GM19468 (cell line): Measurements from ENCODE around the gene RPL13A.
"Not testable (repeated sequence)": the region's sequence is repeated elsewhere in the genome, so short reads cannot be mapped to it uniquely, and the experiment has no call there.

Experiments
- ATAC-seq: cut with Tn5 transposase; IDR thresholded peaks from one replicate; pipeline ENCODE4 v1.9.1; 2021; ENCODE audit warnings: mild to moderate bottlenecking, moderate library complexity, moderate number of reproducible peaks; ENCODE audit not compliant: unreplicated experiment; ENCODE audit errors: extremely low read depth

Gene RPL13A

GRCh38 chr19:49487277-49488045 lies at the start of gene RPL13A:
TSS of gene RPL13A (plus strand) at chr19:49487608. CDS start at chr19:49487630, 22 bp downstream.
- ATAC-seq: peak; percentile 74

DNA sequence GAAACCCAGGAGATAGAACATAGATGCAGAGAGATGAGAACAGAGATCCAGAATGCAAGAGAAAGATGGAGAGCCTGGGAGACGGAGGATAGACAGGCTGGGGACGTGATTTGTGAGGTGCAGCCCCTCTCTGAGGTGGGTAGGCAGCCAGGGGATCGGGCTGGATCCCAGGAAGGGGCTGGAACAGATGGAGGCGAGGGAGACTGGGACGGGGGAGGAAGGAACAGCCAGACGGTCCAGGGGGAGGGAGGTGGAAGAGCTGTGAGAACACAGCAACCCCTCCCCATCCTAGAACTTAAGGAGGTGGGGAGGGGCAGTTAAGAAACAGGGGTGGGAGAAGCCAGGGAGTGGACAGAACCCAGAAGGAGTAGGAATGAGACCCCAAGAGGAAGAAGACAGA lies 49.1 kb upstream of the RPL13A start:
- no peak for ATAC-seq

DNA sequence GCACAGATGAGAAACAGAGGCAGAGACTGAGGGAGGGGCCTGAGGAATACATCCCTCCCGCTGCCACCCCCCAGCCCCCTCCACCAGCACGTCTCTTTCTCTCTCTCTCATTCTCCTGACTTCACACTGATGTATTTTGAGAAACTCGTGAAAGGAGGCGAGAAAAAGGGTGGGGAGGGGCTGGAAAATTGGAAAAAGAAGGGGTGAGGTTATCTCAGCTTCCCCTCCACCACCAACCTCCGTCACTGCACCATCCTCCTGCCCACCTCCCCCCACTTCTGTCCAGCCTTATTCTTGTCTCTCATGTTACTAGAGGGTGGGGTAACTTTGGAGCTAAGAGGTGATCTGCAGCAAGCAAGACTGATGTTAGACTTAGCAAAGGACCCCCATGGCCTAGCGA lies 47.6 kb upstream of the RPL13A start:
- ATAC-seq: no peak

DNA sequence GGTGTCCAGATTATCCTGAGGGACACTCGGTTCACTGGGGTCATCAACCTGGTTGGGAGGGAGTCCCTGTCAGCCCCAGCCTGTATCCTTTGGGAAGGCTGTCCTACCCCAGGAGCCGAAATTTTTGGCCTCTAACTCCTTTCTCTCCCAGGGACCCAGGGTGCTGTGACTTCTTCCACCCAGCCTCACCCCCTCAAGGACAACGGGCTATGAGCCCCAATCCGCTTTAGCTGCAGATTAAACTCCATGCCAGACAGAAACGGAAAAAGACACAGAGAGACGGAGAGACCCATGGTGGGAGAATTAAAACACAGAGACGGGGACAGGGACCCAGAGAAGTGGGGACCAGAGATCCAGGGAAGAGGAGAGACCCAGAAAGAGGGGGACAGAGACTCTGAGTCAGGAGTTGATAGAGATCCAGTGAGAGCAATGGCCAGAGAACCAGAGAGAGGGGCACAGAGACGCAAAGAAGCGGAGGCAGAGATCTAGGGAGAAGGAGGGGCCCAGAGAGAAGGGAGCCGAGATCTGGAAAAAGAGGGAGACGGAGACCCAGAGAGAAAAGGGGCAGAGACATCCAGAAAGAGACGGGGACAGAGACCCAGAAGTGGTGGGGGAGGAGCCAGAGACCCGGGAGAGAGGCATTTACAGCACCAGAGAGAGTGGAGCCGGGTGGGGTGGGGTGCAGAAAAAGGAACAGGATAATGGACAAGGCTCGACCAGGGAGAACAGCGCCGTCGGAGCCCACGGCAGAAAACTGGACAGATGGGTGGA lies 46.8 kb upstream of the RPL13A start:
- no peak for ATAC-seq

- ATAC-seq: no peak
Measured at GRCh38 chr19:49441210-49441959, 46.0 kb upstream of the RPL13A start, which contains the start of gene SLC17A7. TSS of gene SLC17A7 (minus strand) at chr19:49441527. CDS start at chr19:49441379, 148 bp downstream.

GRCh38 chr19:49441960-49442350 lies 45.5 kb upstream of the RPL13A start:
- no peak for ATAC-seq

DNA sequence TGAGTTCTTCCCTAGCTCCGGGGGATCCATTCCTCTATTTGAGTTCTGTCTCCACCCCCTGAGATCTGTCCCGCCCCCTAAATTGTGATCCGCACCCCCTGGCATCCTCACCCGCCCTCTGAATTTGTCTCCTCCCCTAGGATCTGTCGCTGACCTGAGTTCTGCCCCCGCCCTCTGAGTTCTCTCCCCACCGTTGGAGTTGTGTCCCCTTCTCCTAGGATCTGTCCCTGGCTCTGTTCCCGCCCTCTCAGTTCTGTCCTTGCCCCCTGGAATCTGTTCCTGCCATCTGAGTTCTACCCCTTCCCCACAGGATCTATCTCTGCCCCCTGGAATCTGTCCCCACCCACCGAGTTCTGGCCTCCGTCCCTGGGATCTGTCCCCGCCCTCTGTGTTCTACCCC lies 45.1 kb upstream of the RPL13A start:
- ATAC-seq: no peak

DNA sequence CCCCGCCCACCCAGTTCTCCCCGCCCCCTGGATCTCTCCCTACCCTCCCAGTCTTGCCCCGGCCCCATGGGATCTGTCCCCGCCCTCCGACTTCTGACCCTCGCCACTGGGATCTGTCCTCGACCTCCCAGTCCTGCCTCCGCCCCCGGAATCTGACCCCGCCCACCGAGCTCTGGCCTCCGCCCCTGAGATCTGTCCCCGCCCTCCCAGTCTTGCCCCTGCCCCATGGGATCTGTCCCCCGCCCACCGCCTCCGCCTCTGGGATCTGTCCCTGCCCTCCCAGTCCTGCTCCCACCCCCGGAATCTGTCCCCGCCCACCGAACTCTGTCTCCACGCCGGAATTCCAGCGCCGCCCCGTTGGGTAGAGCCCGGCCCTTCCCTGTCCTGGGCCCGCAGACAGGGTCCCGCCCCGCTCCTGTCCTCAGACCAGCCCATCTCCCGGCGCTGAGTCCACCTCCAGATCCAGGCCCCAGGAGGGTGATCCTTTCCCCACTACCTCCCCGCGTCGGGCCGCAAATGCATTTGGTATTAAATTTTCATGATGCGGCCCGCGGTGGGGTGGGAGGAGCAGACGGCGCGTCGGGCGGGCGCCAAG lies 44.5 kb upstream of the RPL13A start:
- no peak for ATAC-seq

DNA sequence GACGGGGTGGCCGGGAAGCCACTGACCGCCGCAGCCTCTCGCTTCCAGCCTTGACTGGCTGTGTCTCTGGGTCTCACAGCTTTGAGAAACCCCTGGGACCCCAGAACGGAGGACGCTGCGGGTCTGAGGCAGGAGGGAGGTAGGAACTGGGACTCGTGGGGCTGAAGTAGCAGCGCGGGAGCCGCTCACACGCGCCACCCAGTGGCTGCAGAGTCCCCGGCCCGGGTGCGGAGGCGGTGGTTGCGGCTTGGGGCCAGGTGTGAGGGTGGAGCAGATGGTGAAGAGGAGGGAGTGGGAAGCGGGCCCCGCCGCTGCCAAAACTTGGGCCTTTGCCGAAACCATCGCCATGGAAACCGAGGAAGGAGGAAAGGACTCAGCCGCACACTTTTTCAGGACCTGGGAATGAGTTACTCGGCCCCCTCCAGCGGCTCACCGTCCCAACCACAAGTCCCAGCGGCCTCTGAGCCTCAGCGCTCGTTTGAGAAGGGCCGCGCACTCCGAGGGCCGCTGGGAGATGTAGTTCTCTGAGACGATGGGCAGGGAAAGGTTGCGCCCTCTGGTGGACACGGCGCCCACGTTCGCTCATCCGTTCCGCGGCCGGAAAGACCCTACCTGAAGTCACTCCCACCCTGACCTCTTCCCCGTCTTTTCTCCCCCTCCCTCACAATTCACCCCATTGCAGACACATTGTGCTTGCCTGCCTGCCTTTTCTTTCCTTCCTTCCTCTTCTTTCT lies 43.9 kb upstream of the RPL13A start:
- ATAC-seq: peak; percentile 58

DNA sequence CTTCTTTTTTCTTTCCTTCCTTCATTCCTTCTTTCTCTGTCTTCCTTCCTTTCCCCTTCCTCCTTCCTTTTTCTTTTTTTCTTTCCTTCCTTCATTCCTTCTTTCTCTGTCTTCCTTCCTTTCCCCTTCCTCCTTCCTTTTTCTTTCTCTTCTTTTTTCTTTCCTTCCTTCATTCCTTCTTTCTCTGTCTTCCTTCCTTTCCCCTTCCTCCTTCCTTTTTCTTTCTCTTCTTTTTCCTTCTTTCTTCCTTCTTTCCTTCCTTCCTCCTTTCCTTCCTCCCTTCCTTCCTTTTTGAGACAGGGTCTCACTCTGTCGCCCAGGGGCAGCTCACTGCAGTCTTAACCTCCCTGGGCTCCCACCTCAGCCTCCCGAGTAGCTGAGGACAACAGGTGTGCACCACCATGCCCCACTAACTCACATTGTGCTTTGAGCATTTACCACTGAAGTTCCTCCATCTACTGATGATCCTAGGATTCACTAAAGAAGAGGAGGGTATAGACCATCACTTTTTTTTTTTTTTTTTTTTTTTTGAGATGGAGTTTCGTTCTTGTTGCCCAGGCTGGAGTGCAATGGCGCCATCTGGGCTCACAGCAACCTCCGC lies 43.2 kb upstream of the RPL13A start:
- not testable (repeated sequence) for ATAC-seq

- ATAC-seq: no peak
Measured at GRCh38 chr19:49445997-49446396, 41.4 kb upstream of the RPL13A start.

- ATAC-seq: no peak
Measured at GRCh38 chr19:49447485-49448431, 39.6 kb upstream of the RPL13A start.

DNA sequence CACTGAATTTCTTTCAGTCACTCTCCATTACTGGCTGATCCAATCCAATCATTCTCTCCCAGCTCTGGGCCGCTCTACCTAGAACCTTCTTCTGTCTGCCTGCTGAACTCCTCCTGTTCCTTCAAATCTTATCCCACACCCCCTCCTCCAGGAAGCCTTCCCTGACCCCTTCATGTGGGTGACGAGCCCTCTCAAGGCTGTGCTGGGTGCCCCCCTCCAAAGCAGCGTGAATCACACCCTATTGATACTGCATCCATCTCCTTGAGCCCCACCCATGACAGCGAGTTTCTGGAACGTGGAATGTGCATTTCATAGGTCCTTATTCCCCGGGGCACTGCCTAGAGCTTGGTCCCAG lies 39.0 kb upstream of the RPL13A start:
- no peak for ATAC-seq

DNA sequence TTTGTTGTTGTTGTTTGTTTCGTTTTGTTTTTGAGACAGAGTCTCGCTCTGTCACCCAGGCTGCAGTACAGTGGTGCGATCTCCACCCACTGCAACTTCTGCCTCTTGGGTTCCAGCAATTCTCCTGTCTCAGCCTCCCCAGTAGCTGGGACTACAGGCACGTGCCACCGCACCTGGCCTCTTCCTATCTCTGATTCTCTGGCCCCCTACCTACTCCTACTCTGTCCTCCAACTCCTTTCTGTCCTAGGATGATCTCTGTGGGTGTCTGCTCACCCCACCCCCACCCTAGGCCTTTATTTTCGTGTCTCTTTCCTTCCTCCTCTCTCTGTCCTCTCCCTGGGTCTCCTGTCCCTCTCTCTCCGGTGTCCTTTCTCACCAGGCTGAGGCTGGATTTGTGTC lies 37.0 kb upstream of the RPL13A start:
- no peak for ATAC-seq

DNA sequence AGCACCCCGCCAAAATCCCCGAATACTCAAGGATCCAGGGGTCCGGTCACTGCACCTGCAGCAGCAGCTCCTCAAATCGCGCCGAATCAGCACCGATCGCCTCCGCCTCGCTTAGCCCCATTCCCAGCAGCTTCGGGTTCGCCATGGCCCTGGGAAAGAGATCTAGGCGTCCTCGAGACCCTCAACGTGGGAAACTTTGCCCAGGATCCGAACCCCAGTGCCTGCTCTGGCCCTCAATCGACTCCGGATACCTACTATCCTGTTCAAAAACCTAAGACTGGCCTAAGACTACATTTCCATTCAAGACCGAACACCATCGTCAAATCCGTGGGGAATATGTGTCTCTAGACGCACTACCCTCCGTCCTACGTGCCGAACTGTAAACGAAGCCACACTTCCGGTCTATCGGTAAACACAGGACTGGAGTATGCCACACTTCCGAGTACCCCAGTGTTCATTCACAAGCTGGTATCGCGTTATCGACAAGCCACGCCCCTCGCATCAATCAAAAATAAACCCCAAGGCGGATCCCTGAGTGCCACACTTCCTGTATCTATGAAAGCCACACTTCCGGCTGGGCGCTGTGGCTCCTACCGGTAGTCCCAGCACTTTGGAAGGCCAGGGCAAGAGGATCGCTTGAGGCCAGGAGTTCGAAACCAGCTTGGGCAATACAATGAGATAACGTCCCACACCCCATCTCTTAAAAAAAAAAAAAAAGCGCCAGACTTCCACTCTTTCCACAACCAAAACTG lies 35.8 kb upstream of the RPL13A start, which contains the start of gene PIH1D1:
TSS of gene PIH1D1 (minus strand) at position 385 of the 752 bp plus-strand sequence. CDS start at position 145, 240 bp downstream.
- ATAC-seq: peak; percentile 51

GRCh38 chr19:49453013-49453756 lies 34.2 kb upstream of the RPL13A start, which contains the start of gene ALDH16A1:
TSS of gene ALDH16A1 (plus strand) at chr19:49453225. CDS start at chr19:49453332, 107 bp downstream.
- peak; percentile 67 for ATAC-seq
